ENCODE measurements around the gene SLC17A7.
"Not testable (repeated sequence)": the region's sequence is repeated elsewhere in the genome, so short reads cannot be mapped to it uniquely, and the experiment has no call there.

The SLC17A7 gene

DNA sequence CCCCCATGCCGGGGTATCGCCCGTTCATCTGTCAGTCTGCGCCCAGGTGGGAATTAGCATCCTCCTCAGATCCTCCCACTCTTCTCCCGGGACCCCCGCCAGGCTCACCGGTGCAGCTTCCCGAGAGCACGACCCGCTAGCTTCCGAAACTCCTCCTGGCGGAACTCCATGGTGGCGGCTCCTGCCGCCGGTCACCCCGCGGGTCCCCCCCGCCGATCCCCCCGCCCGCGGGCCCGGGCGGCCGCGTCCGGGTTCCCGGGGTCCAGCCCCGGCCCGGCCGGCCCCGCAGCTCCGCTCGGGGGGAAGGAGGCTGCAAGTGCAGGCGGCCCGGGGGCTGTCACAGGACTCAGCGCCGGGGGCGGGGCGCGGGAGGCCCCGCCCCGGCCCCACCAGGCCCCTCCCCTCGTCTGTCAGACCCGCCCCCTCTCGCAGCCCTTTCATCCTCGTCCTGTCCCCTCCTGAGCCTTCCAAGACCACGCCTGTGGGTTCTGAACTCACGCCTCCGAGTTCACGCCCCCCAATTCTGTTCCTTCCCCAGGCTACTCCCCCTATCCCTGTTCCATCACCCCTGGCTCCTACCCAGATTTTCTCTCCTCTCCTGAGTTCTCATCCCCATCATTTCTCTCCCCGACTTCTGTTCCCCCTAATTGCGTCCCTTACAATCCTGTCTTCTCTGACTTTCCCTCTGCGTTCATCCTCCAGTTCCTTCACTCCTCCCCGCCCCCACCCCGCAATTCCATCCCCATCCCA lies at the start of gene SLC17A7:
Gene SLC17A7, minus strand, starts transcription at position 318 of the 750 bp plus-strand sequence. Its CDS starts 148 bp downstream, at position 170.
- DNase-seq: no peak

DNA sequence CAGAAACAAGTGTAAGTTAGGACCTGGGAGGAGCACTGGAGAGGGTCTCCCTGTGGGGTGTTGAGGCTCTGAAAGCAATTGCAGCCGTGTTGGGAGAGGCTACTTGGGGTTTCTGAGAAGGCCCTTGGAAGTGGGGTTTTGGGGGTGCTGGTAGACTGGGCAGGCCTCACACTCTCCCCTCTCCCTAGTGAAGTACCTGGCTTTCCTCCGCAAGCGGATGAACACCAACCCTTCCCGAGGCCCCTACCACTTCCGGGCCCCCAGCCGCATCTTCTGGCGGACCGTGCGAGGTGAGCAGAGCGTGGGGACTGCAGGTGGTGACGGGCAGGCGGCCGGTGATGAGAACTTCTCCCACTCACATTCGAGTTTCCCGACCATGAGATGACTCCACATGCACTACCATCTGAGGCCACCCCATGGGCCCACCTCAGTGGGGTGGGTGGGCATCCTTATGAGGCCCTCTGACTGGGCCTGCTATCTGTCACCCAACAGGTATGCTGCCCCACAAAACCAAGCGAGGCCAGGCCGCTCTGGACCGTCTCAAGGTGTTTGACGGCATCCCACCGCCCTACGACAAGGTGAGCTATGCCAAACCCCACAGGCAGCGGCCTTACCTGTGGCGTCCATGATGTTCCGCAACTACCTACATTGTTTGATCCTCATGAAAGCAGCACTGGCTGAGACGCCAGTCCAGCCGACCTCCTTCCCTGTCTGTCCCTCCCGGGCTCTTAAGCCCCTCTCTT lies 49.1 kb upstream of the SLC17A7 start:
- no peak for DNase-seq

DNA sequence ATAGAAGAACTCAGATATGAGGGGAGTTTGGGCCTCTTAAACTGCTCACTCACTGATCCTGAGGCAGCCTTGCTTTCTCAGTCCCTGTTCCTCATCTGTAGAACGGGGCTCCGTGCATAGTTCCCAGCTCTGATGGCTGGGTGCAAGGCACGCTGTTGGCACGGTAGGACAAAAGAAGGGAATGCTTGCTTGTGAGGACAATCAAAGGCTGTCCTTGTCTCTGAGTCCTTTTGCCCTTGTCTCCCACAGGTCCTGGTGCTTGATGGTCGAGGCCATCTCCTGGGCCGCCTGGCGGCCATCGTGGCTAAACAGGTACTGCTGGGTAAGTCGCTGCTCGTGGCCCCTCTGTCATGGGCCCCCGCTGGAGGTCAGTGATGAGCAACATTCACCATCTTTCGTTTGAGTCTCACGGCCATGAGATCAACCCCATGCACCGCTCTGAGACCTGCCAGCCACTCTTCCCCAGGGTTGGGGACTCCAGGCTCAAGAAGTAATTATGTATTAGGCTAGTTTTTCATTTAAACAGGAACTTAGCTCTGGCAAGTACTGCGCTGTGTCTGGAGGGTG lies 48.4 kb upstream of the SLC17A7 start:
- DNase-seq: no peak

DNA sequence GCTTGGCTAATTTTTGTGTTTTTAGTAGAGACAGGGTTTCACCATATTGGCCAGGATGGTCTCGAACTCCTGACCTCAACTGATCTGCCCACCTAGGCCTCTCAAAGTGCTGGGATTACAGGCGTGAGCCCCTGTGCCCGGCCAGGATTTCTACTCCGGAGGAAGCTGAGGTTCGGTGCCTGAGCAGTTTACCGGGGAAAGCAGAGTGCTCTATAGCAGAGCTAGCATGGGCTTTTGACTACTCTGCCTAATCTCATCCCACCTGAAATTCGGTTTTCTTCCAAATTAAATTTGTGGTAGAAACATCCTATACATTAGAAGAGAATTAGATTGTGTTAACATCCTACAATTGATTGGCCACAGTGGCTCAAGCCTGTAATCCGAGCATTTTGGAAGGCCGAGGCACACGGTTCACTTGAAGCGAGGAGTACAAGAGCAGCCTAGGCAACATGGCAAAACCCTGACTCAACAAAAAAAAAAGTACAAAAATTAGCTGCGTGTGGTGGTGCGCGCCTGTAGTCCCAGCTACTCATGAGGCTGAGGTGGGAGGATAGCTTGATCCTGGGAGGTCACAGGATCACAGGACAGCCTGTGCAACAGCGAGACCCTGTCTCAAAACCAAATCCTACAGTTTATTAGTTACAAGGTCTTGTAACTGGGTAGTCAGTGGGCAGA lies 47.7 kb upstream of the SLC17A7 start:
- no peak for DNase-seq

DNA sequence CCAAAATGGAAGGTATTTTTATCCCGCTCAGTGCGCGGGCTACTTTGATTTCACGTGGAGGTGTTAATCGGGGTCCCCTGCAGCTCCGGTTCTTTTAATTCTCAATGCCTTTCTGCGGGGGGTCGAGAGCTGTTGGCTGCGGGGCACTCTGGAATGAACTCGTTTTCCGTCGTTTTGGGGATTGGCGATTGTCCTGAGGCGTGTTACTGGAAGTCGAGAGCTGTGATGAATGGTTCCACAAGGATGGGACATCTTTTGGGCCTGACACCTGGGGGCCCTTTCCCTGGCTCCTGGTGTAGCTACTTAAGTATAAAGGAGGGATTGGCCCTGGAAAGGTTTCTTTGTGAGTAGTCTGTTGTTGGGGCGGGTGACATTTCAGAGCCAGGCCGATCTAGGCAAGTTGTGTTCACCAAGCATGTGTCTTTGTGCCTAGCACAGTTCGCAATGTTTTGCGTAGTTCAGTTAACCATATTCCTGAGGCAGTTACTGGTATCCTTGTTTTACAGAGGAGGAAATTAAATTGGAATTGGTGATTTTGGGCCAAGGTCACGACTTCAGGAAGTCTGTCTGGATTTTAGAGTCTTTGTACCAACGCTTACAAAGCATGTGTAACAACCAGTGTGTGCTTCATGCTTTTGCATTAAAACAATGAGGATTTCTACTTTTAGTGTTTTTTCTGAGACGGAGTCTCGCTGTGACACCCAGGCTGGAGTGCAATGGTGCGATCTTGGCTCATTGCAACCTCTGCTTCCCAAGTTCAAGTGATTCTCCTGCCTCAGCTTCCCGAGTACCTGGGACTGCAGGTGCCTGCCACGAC lies 46.9 kb upstream of the SLC17A7 start:
- no peak for DNase-seq

DNA sequence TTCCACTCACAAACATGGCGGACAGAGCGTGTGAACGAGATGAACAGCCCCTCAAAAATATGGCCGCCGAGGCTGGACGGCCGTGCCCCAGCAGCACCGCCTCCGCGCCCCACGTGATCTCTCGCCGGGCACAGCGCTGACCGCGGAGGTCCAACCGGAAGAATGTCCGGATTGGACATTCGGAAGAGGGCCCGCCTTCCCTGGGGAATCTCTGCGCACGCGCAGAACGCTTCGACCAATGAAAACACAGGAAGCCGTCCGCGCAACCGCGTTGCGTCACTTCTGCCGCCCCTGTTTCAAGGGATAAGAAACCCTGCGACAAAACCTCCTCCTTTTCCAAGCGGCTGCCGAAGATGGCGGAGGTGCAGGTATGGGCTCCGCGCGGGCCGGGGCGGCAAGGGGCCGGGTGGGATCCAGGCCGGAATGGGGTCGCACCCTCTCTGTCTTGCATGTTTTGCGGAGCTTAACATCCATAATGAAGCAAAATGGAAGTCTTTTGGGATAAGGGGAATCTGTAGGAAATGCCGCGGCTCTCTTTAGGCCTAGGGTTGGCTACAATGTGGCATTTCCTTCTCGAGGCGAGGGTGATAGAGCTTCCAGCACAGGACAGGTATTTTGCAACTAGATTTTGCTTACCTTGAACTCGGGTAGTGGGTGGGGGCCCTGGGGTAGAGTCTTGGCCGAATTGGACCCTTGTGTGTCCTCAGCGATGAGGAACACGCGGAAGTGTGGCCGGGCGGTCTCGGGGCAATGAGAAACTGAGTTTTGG lies 46.1 kb upstream of the SLC17A7 start, which contains the start of gene RPL13A:
Gene RPL13A, plus strand, starts transcription at position 332 of the 769 bp plus-strand sequence. Its CDS starts 22 bp downstream, at position 354.
- peak; percentile 52 for DNase-seq

DNA sequence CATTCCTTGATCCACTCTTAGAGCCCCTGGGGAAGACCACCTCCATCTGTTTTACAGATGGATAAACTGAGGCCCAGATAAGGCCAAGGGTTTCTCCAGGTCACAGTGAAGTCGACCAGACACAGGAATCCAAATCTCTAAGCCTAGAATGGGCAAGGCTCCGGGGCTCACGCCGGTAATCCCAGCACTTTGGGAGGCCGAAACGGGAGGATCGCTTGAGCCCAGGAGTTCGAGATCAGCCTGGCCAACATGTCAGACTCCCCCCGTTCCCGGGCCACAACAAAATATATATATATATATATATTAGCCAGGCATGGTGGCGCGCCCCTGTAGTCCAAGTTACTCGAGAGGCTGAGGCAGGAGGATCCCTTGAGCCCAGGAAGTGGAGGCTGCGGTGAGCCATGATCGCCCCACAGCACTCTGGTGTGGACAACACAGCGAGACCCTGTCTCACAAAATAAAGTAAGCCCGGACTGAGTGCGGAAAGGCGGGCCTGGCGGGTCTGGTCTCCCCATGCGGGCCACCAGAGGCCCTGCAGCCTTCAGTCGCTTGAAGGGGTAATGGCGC lies 45.5 kb upstream of the SLC17A7 start:
- DNase-seq: no peak

DNA sequence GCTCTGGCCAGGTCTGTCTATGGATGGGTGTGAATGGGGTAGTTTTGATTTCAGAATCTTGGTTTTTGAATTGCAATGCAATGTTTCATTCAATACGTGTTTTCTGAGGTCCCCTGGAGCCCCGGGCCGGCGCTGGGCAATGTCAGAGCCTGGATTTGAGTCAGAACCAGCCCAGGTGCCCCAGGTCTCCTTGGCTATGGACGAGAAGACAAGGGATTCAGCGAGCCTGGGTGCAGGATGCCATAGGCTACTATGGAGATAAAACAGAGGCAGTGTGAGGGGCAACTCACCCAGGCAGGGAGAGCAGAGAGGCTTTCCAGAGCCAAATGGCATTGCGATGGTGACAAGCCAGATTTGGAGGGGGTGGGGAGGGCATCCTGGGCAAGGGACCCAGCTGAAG lies 44.9 kb upstream of the SLC17A7 start:
- no peak for DNase-seq

DNA sequence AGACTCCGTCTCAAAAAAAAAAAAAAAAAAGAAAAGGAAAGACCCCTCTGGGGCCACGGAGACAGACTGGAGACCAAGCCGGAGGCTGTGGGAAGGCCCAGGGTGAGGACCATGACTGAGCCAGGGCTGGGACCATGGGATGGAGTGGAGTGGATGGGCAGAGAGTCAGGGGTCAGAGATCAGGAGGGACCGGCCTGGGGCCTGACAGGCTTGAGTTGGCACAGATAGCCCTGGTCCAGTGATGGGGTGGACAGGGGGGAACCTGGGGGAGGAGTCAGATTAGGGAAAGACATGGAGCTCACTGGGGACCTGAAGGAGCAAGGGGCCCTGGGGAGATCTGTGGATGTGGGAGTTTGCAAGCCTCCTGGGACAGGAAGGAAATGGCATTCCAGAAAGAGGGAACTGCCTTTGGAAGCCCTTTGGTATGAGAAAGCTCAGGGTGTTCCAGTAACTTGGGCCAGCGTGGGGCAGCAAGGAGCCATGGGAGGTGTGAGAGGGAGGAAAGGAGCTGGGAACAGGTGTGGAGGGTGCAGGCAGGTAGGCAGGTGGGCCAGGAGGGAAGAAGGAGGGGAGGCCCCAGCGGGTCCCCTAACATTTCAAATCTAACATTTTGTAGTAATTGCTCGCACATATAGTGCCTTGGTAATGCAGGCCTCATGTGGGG lies 39.8 kb upstream of the SLC17A7 start:
- DNase-seq: no peak

DNA sequence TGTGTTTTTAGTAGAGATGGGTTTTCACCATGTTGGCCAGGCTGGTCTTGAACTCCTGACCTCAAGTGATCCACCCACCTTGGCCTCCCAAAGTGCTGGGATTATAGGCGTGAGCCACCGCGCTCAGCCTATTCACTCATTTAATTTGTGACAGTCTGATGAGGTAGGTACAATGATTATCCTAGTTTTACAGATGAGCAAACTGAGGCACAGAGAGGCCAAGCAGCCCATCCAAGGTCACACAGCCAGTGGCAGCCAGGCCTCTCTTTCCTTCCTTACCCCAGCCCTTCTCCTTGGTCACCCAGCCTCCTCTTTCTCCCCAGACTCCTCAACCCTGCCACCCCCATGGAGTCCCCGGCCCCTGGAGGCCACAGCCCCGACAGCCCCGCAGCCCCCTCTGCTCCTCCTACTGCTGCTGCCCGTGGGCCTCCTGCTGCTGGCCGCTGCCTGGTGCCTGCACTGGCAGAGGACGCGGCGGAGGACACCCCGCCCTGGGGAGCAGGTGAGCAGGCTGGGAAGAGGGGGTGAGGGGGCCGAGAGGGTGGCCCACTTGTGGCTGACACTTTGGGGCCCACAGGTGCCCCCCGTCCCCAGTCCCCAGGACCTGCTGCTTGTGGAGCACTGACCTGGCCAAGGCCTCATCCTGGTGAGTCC lies 38.8 kb upstream of the SLC17A7 start:
- no peak for DNase-seq

DNA sequence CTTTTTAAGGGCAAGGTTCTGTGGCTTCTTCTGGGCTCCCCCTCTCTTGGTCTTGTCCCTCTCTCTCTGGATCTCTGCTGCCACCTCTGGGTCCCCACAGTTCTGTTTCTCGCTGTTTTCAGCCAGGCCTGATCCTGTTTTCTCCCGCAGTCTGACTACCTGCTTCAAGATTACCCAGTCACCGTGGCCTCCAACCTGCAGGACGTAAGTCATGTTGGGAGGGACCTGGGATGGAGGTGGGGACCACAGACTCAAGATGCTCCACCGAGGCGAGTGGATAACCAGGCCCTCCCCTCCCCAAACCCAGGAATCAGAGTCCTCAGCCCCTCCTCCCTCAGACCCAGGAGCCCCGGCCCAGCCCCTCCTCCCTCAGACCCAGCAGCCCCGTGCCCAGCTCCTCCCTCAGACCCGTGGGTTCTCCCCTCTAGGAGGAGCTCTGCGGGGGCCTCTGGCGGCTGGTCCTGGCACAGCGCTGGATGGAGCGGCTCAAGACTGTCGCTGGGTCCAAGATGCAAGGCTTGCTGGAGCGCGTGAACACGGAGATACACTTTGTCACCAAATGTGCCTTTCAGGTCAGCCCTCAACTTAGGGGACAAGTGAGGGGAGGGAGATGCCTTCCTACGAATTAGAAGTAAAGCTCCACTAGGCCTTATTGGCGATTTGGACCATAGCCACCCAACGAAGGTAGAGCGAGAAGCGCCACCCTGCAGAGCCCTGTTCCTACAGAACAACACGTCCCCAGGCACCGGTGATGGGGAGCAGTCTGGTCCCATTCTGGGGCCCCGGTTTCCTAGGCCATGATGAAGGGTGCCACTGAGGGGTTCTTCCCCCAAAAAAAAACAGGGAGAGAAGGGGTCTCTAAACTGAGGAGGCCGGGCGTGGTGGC lies 34.9 kb upstream of the SLC17A7 start:
- peak; percentile 61 for DNase-seq

DNA sequence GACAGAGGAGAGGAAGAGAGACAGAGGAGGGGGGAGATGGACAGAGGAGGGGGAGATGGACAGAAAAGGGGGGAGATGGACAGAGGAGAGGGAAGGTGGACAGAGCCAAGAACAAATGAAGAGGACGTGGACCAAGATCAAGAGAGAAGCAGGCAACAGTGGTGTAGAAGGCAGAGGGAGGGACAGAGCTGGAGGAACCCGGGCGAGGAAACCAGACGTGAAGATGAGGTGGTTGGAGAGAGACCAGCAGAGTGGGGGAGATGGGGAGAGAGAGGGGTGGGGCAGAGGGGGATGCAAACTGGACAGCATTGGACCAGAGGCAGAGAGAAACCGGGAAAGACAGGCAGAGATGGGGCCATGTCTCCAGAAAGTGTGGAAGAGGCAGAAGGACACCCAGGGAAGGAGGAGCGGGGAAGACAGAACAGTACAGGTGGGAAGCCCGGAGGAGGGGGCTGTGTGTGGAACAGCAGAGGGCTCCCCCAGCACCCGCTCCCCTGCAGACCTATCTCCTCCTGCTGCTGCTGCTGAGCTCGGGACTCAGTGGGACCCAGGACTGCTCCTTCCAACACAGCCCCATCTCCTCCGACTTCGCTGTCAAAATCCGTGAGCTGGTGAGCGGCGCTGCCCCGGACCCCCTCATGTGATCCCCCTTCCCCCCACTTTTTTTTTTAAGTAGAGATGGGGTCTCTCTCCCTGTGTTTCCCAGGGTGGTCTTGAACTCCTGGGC lies 34.0 kb upstream of the SLC17A7 start:
- DNase-seq: no peak

DNA sequence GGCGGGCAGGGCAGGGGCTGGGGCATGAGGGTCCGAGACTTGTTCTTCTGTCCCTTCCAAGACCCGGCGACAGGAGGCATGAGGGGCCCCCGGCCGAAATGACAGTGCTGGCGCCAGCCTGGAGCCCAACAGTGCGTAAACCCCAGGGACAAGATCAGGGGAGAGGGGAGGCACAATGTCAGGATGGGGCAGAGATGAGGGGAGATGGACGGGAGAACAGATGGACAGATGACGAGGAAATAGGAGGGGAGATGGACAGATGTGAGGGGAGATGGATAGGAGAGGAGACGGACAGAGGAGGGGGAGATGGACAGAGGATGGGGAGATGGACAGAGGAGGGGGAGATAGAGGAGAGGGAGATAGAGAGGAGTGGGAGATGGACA lies 33.2 kb upstream of the SLC17A7 start:
- DNase-seq: no peak

DNA sequence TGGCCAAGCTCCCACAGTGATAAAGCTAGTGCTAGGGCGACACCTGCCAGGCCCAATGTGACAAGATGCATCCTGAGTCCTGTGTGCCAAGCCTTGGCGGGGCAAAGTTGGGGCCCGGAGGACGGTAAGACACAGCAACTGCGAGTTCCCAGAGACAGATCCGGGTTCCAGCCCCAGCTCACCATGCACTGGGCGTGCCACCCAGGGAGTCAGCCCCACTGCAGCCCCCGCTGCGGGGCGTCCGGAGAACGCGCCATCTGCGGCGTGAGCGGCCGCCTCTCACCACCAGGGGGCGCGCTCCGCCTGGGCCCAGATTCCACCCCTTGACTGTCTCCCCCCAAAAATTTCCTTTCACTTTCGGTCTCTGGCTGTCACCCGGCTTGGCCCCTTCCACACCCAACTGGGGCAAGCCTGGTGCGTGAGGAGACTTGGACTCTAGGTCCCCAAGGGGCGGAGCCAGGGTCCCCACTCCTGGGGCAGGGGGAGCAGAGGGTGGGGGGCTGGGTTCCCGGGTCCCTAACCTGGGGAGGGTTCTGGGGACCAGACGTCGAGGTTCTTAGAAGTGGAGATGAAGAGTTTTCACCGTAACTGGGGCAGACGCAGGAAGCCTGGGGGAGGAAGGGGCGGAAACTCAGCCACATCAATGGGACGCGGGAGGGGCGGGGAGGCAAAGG lies 32.7 kb upstream of the SLC17A7 start, which contains the start of gene FLT3LG:
Gene FLT3LG, plus strand, starts transcription at position 348 of the 674 bp plus-strand sequence. CDS start 425 bp downstream, outside the sequence.
- peak; percentile 86 for DNase-seq

DNA sequence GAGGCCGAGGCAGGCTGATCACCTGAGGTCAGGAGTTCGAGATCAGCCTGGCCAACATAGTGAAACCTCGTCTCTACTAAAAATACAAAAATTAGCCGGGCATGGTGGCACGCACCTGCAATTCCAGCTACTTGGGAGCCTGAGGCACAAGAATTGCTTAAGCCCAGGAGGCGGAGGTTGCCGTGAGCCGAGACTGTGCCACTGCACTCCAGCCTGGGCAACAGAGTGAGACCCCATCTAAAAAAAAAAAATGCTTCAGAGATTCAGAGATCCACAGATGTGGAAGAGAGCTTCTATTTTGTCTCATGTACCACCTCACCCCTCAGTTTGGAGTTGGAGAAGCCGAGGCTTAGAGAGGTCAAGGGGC lies 32.2 kb upstream of the SLC17A7 start:
- DNase-seq: not testable (repeated sequence)

DNA sequence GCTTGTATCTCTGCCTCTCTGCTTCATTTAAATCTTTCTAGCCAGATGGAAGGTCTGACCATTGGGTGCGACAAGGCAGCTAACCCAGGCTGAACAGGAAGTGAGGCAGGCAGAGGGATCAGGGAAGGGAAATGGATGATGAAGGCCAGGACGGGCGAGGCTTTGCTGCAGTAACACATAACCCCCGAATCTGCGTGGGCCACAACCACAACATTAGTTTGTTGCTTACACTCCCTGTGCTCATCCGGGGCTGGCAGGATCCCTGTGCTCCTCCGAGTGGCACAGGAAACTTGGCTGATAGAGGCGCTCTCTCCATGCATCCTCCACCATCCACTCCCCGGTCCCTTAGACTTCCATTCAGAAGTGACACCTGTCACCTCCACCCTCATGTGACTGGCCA lies 31.6 kb upstream of the SLC17A7 start:
- no peak for DNase-seq

DNA sequence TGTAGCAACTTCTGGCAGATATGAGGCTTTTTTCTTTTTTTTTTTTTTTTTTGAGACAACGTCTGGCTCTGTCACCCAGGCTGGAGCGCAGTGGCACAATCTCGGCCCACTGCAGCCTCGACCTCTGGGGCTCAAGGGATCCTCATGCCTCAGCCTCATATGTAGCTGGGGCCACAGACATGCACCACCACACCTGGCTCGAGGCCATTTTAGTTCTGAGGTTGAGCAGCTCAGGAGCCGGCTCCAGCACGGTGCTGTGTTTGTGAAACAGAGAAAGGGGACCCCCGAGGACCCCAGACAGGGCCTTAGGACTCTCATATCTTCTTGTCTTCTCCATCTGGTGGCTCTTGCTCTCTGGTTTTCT lies 29.3 kb upstream of the SLC17A7 start:
- no peak for DNase-seq

Data from 8988T (cell line).